ENCODE data around the gene ITGA11. TPM values are rescaled to one million over a fixed set of nuclear protein-coding genes. Genes with fewer than 3 reads are reported as not detected.

The ITGA11 gene
- polyA plus RNA-seq, 1 of the 3 experiments (the other 2 are of a cell fraction), result 0.49 TPM

DNA sequence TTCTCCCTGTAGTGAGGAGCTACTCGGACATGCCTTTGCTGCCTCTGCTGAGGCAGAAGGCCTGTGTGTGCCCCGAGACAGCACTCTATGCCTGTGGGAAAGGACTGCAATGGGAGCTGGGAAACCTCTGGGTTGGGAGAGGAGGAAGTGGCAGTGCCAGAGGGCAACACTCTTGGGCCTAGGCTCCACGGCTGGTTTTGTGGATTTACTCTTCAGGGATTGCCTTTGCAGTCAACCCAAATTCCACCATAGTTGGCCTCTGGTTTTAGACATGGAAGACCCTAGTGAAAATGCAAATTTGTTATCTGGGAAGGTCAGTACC, 46.8 kb downstream of the ITGA11 start:
- ChIA-PET CTCF (interaction anchor here (1.3 to 2.6 kb wide), 2 partner anchors 11 to 79 kb away, joined by 5 to 10 read pairs; no protein-coding TSS in a partner anchor), POLR2A (no interaction called here)
- no peak overlapping the region; the same call in 1 of the 2 replicates for H3K9ac ChIP-seq
- H3K36me3 ChIP-seq (replicated peaks in 1 of 2; ENCODE audit: control insufficient read depth in 1 of 2, insufficient read depth in 2 of 2, low read length in 1 of 2), result no peaks in the 10 kb centered on the region
- TF ChIP-seq TEAD4 (IDR thresholded peaks at IDR 0.05; ENCODE audit: borderline replicate concordance, insufficient read depth), result no peak
- TF ChIP-seq SMC3 (IDR thresholded peaks at IDR 0.05; ENCODE audit: low read depth, low read length), result no peak
- TF ChIP-seq SIN3A (IDR thresholded peaks at IDR 0.05; ENCODE audit: borderline replicate concordance, low read depth, low read length), result no peak
- TF ChIP-seq GABPA (IDR thresholded peaks at IDR 0.05; ENCODE audit: low read depth), result no peak
- TF ChIP-seq ELF1 (IDR thresholded peaks at IDR 0.05), result no peak
- TF ChIP-seq EZH2phosphoT487 (IDR thresholded peaks at IDR 0.05; ENCODE audit: borderline replicate concordance, low read depth), result no peak
- no peak for TF ChIP-seq MEF2A (IDR thresholded peaks at IDR 0.05; ENCODE audit: borderline replicate concordance, low read depth)
- no peak for TF ChIP-seq YY1 (IDR thresholded peaks at IDR 0.05; ENCODE audit: low read depth)
- 0 out of 2 replicates have a peak overlapping the region, but pooled peaks have one; percentile 49 for H3K4me2 ChIP-seq
- no peaks in the 10 kb centered on the region for H3K79me2 ChIP-seq (ENCODE audit: insufficient read depth)
- H3K27me3 ChIP-seq (ENCODE audit: insufficient read depth), result no peaks in the 10 kb centered on the region
- no peak for DNase-seq
- no peaks in the 10 kb centered on the region for H3K9me3 ChIP-seq
- peaks cover 12 to 18% of the 10 kb centered on the region in 2 experiments for H3K4me1 ChIP-seq (ENCODE audit: control insufficient read depth in 1 of 2, insufficient read depth in 2 of 2, low read depth in 1 of 2, low read length in 1 of 2)
- no peaks in the 10 kb centered on the region for H3K9me2 ChIP-seq
- 78% methylated on average over 1 of the region's 3 CpGs for whole genome bisulfite sequencing (ENCODE audit: low lambda C conversion rate)
- no peak overlapping the region for H3K4me3 ChIP-seq (ENCODE audit: low read depth in 2 of 2, low read length in 1 of 2)
- H3K27ac ChIP-seq (ENCODE audit: low read depth in 2 of 2, low read length in 1 of 2), result peak overlapping the region in 1 of 2 experiments; percentile 88; a peak in 2 of 4 replicates
- H3F3A ChIP-seq (replicated peaks; ENCODE audit: insufficient read depth), result peaks cover 28% of the 10 kb centered on the region
- H4K20me1 ChIP-seq (ENCODE audit: insufficient read depth), result no peaks in the 10 kb centered on the region
- no peak overlapping the region for H2AFZ ChIP-seq (ENCODE audit: low read depth)

DNA sequence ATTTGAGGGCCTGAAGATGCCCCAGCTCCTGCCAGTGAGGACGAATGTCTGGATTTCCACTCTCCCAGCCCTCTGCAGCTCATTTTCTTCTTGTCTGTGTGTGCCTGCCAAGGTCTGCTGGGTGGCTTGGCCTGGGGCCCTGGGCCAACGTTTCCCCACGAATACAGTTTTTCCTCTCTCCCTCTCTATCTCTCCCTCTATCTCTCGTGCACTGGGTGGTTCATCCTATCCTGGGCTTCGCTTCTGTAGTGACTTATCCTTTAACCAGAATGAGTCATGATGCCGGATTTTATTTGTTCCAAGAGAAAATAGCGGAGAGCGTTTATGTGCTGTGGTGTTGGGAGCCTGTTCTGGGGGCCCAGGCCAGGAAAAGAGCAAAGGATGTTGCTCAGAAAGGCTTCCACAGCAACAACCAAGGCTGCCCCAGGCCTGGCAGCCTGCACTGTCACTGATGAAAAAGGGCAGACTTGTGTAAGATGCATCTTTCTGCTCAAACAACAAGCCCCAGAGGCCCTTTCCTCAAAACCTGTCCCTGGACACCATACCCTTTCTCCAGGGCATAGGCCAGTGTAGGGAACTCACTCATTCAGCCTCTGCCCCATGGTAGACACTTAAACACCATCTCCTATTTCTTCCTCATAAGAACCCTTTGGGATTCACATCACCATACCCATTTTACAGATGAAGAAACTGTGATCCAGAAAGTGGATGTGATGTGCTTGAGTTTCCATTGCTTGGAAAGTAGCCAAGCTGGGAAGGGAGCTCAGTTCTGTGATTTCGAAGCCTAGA, 47.3 kb downstream of the ITGA11 start:
- H3F3A ChIP-seq (replicated peaks; ENCODE audit: insufficient read depth), result peaks cover 28% of the 10 kb centered on the region
- no peaks in the 10 kb centered on the region for H4K20me1 ChIP-seq (ENCODE audit: insufficient read depth)
- H3K79me2 ChIP-seq (ENCODE audit: insufficient read depth), result no peaks in the 10 kb centered on the region
- H2AFZ ChIP-seq (ENCODE audit: low read depth), result peak overlapping the region; percentile 23; the same call in 1 of the 2 replicates
- ChIA-PET CTCF (interaction anchor here (0.7 to 3.2 kb wide), 9 partner anchors 10 to 135 kb away, joined by 3 to 19 read pairs (median 4); no protein-coding TSS in a partner anchor), POLR2A (no interaction called here)
- H3K9me3 ChIP-seq, result no peaks in the 10 kb centered on the region
- DNase-seq, result peak; percentile 53
- no peaks in the 10 kb centered on the region for H3K9me2 ChIP-seq
- H3K36me3 ChIP-seq (replicated peaks in 1 of 2; ENCODE audit: control insufficient read depth in 1 of 2, insufficient read depth in 2 of 2, low read length in 1 of 2), result no peaks in the 10 kb centered on the region
- H3K27ac ChIP-seq (ENCODE audit: low read depth in 2 of 2, low read length in 1 of 2), result peak overlapping the region; percentile 76 to 88
- 8% methylated on average over 9 of the region's 9 CpGs for WGBS (ENCODE audit: low lambda C conversion rate)
- H3K4me3 ChIP-seq (ENCODE audit: low read depth in 2 of 2, low read length in 1 of 2), result no peak overlapping the region
- H3K9ac ChIP-seq, result peak overlapping the region; percentile 20; the same call in 1 of the 2 replicates
- H3K4me2 ChIP-seq, result peak overlapping the region; percentile 49
- no peaks in the 10 kb centered on the region for H3K27me3 ChIP-seq (ENCODE audit: insufficient read depth)
- peaks cover 12 to 15% of the 10 kb centered on the region in 2 experiments for H3K4me1 ChIP-seq (ENCODE audit: control insufficient read depth in 1 of 2, insufficient read depth in 2 of 2, low read depth in 1 of 2, low read length in 1 of 2)
- TF ChIP-seq, protein P1, sequence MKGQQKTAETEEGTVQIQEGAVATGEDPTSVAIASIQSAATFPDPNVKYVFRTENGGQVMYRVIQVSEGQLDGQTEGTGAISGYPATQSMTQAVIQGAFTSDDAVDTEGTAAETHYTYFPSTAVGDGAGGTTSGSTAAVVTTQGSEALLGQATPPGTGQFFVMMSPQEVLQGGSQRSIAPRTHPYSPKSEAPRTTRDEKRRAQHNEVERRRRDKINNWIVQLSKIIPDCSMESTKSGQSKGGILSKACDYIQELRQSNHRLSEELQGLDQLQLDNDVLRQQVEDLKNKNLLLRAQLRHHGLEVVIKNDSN (IDR thresholded peaks at IDR 0.05; ENCODE audit: borderline replicate concordance, low read depth), result no peak
- TF ChIP-seq RCOR1 (IDR thresholded peaks at IDR 0.05; ENCODE audit: low read length), result no peak
- peak; percentile 98 for TF ChIP-seq NFIC (IDR thresholded peaks at IDR 0.05; ENCODE audit: borderline replicate concordance)
- peak; percentile 91 for TF ChIP-seq JUND (IDR thresholded peaks at IDR 0.05)
- TF ChIP-seq FOXM1 (IDR thresholded peaks at IDR 0.05; ENCODE audit: low read depth), result peak; percentile 70; the same call in 1 of the 2 replicates
- TF ChIP-seq YY1 (IDR thresholded peaks at IDR 0.05; ENCODE audit: low read depth), result no peak
- no peak for TF ChIP-seq RFX5 (IDR thresholded peaks at IDR 0.05; ENCODE audit: low read length)
- 0 out of 2 replicates have a peak, but pooled peaks have one; percentile 3 for TF ChIP-seq SMC3 (IDR thresholded peaks at IDR 0.05; ENCODE audit: low read depth, low read length)
- peak; percentile 67; the same call in 1 of the 2 replicates for TF ChIP-seq TEAD4 (IDR thresholded peaks at IDR 0.05; ENCODE audit: borderline replicate concordance, insufficient read depth)
- peak; percentile 97 for TF ChIP-seq FOSL2 (IDR thresholded peaks at IDR 0.05; ENCODE audit: borderline replicate concordance, low read depth)
- no peak for TF ChIP-seq MEF2A (IDR thresholded peaks at IDR 0.05; ENCODE audit: borderline replicate concordance, low read depth)
- 0 out of 2 replicates have a peak, but pooled peaks have one; percentile 21 for TF ChIP-seq SIN3A (IDR thresholded peaks at IDR 0.05; ENCODE audit: borderline replicate concordance, low read depth, low read length)
- no peak for TF ChIP-seq NRF1 (IDR thresholded peaks at IDR 0.05; ENCODE audit: low read depth, low read length)
- TF ChIP-seq, protein P2, sequence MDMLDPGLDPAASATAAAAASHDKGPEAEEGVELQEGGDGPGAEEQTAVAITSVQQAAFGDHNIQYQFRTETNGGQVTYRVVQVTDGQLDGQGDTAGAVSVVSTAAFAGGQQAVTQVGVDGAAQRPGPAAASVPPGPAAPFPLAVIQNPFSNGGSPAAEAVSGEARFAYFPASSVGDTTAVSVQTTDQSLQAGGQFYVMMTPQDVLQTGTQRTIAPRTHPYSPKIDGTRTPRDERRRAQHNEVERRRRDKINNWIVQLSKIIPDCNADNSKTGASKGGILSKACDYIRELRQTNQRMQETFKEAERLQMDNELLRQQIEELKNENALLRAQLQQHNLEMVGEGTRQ (IDR thresholded peaks at IDR 0.05; ENCODE audit: borderline replicate concordance, low read depth, low read length), result no peak
- no peak for TF ChIP-seq FOXJ3 (CRISPR knock-in tag; IDR thresholded peaks at IDR 0.05)
- TF ChIP-seq, protein P3, sequence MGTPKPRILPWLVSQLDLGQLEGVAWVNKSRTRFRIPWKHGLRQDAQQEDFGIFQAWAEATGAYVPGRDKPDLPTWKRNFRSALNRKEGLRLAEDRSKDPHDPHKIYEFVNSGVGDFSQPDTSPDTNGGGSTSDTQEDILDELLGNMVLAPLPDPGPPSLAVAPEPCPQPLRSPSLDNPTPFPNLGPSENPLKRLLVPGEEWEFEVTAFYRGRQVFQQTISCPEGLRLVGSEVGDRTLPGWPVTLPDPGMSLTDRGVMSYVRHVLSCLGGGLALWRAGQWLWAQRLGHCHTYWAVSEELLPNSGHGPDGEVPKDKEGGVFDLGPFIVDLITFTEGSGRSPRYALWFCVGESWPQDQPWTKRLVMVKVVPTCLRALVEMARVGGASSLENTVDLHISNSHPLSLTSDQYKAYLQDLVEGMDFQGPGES (IDR thresholded peaks at IDR 0.05; ENCODE audit: low read depth, low read length), result no peak
- no peak for TF ChIP-seq EZH2phosphoT487 (IDR thresholded peaks at IDR 0.05; ENCODE audit: borderline replicate concordance, low read depth)
- peak; percentile 85; the same call in 1 of the 2 replicates for TF ChIP-seq POLR2AphosphoS5 (IDR thresholded peaks at IDR 0.05; ENCODE audit: low read depth, low read length)
- peak in 1 of 2 experiments; percentile 80; a peak in 2 of 4 replicates for TF ChIP-seq EP300 (IDR thresholded peaks at IDR 0.05; ENCODE audit: borderline replicate concordance in 1 of 2, low read depth in 1 of 2, low read length in 1 of 2)
- TF ChIP-seq TAF1 (IDR thresholded peaks at IDR 0.05; ENCODE audit: borderline replicate concordance, low read depth, low read length), result 0 out of 2 replicates have a peak, but pooled peaks have one; percentile 11
- TF ChIP-seq, protein P4, sequence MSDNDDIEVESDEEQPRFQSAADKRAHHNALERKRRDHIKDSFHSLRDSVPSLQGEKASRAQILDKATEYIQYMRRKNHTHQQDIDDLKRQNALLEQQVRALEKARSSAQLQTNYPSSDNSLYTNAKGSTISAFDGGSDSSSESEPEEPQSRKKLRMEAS (IDR thresholded peaks at IDR 0.05; ENCODE audit: low read depth), result peak; percentile 72
- peak; percentile 87 for TF ChIP-seq TCF12 (IDR thresholded peaks at IDR 0.05)

All from SK-N-SH (cell line).